Trophoblast cell (in vitro differentiated cells and primary cell): Measurements from ENCODE around the gene VPS51.
"Not testable (repeated sequence)": the region's sequence is repeated elsewhere in the genome, so short reads cannot be mapped to it uniquely, and the experiment has no call there.

Experiments
- DNase-seq, 2 donors: peaks; one replicate each; pipeline ENCODE4 v3.0.0-alpha.2; 2016
- H2AFZ ChIP-seq: 2 replicates; pipeline ENCODE4 v1.6.1; 2013; ENCODE audit warnings: low read length, moderate library complexity, mild to moderate bottlenecking; ENCODE audit not compliant: insufficient read depth, poor library complexity
- H2AK5ac ChIP-seq: 2 replicates; pipeline ENCODE4 v1.6.1; 2013; ENCODE audit warnings: mild to moderate bottlenecking, low read length
- H2BK120ac ChIP-seq: 2 replicates; pipeline ENCODE4 v1.6.1; 2013; ENCODE audit warnings: low read length, mild to moderate bottlenecking, moderate library complexity; ENCODE audit not compliant: insufficient read depth, poor library complexity
- H2BK12ac ChIP-seq: 2 replicates; pipeline ENCODE4 v1.6.1; 2013; ENCODE audit warnings: mild to moderate bottlenecking, low read length, moderate library complexity
- H2BK5ac ChIP-seq: 2 replicates; pipeline ENCODE4 v1.6.1; 2013; ENCODE audit warnings: low read length, low read depth, moderate library complexity, mild to moderate bottlenecking; ENCODE audit not compliant: poor library complexity
- H3K14ac ChIP-seq: 2 replicates; pipeline ENCODE4 v1.6.1; 2013; ENCODE audit warnings: mild to moderate bottlenecking, low read length
- H3K18ac ChIP-seq: 2 replicates; pipeline ENCODE4 v1.6.1; 2013; ENCODE audit warnings: mild to moderate bottlenecking, low read length
- H3K23ac ChIP-seq: 2 replicates; pipeline ENCODE4 v1.6.1; 2013; ENCODE audit warnings: low read length
- H3K27ac ChIP-seq: 2 replicates; pipeline ENCODE4 v1.5.1; 2013; ENCODE audit warnings: low read depth, mild to moderate bottlenecking, inconsistent platforms, low read length, moderate library complexity
- H3K27me3 ChIP-seq: 2 replicates; pipeline ENCODE4 v1.6.1; 2013; ENCODE audit warnings: inconsistent platforms, mild to moderate bottlenecking, low read length, moderate library complexity; ENCODE audit not compliant: insufficient read depth
- H3K36me3 ChIP-seq, 2 experiments: 1 replicate in 1 of 2; 2 replicates in 1 of 2; pipeline ENCODE4 v1.6.1; 2013; ENCODE audit warnings: low read length in 2 of 2, mild to moderate bottlenecking in 2 of 2, moderate library complexity in 1 of 2; ENCODE audit not compliant: insufficient read depth in 2 of 2, control insufficient read depth in 1 of 2
- H3K4ac ChIP-seq: 2 replicates; pipeline ENCODE4 v1.6.1; 2013; ENCODE audit warnings: low read depth, mild to moderate bottlenecking, low read length, moderate library complexity
- H3K4me1 ChIP-seq, 2 experiments: 1 replicate in 1 of 2; 2 replicates in 1 of 2; pipeline ENCODE4 v1.6.1; 2013; ENCODE audit warnings: low read length in 2 of 2, mild to moderate bottlenecking in 2 of 2, moderate library complexity in 1 of 2; ENCODE audit not compliant: insufficient read depth in 2 of 2, control insufficient read depth in 1 of 2
- H3K4me2 ChIP-seq: 2 replicates; pipeline ENCODE4 v1.6.1; 2013; ENCODE audit warnings: inconsistent platforms, mild to moderate bottlenecking, low read length, moderate library complexity
- H3K4me3 ChIP-seq: 2 replicates; pipeline ENCODE4 v1.5.1; 2013; ENCODE audit warnings: mild to moderate bottlenecking, low read depth, low read length, inconsistent platforms
- H3K79me1 ChIP-seq: one replicate; pipeline ENCODE4 v1.6.1; 2013; ENCODE audit warnings: low read length
- H3K79me2 ChIP-seq: 2 replicates; pipeline ENCODE4 v1.6.1; 2013; ENCODE audit warnings: low read length, mild to moderate bottlenecking; ENCODE audit not compliant: control insufficient read depth, insufficient read depth, poor library complexity
- H3K9ac ChIP-seq: 2 replicates; pipeline ENCODE4 v1.6.1; 2013; ENCODE audit warnings: mild to moderate bottlenecking, low read length
- H3K9me3 ChIP-seq: 2 replicates; pipeline ENCODE4 v1.6.1; 2013; ENCODE audit warnings: low read depth, mild to moderate bottlenecking, control low read depth, inconsistent platforms, low read length; ENCODE audit not compliant: insufficient read depth
- H4K12ac ChIP-seq: 2 replicates; pipeline ENCODE4 v1.6.1; 2013; ENCODE audit warnings: low read depth, mild to moderate bottlenecking, low read length, moderate library complexity
- H4K8ac ChIP-seq: 2 replicates; pipeline ENCODE4 v1.6.1; 2013; ENCODE audit warnings: low read depth, mild to moderate bottlenecking, low read length, moderate library complexity
- H4K91ac ChIP-seq: one replicate; pipeline ENCODE4 v1.6.1; 2013; ENCODE audit warnings: low read depth, mild to moderate bottlenecking, low read length, moderate library complexity
- WGBS: extraction: QIAGEN DNeasy Blood & Tissue Kit; methylation state at CpG from one replicate; pipeline ENCODE4 v1.1.7; 2013; ENCODE audit warnings: missing lambda C conversion rate; ENCODE audit not compliant: insufficient read length, insufficient coverage; ENCODE audit errors: extremely low coverage; 5-methylcytosine and 5-hydroxymethylcytosine counted together

Gene VPS51

DNA sequence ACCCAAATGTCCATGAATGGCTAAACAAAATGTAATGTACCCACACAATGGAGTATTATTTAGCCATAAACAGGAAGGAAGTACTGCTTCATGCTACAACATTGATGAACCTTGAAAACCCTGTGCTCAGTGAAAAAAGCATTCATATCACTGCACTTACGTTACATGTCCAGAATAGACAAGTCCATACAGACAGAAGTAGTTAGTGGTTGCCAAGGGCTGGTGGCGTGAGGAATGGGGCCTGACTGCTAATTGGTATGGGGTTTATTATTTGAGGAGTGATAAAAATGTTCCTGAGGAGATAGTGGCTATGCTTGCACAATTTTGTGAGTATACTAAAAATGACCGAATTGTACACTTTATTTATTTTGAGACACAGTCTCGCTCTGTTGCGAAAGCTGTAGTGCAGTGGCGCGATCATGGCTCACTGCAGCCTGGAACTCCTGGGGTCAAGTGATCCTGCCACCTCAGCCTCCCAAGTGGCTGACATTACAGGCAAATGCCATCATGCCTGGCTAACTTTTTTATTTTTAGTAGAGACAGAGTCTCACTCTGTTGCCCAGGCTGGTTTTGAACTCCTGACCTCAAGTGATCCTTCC, 46.0 kb downstream of the VPS51 start:
- Histone ChIP-seq H3K79me1 (no peaks in the 10 kb centered on the region), H3K36me3 (no peaks in the 10 kb centered on the region), H4K8ac (no peak overlapping the region), H3K4me2 (no peak overlapping the region), H2AK5ac (no peak overlapping the region), H3K9ac (no peak overlapping the region), H4K91ac (no peak overlapping the region), H2BK120ac (no peak overlapping the region), H3K9me3 (peaks cover 2% of the 10 kb centered on the region), H3K27ac (no peak overlapping the region), H3K4me3 (no peak overlapping the region), H3K23ac (no peak overlapping the region), H2BK12ac (no peak overlapping the region), H3K18ac (no peak overlapping the region), H3K4me1 (no peaks in the 10 kb centered on the region), H3K27me3 (no peaks in the 10 kb centered on the region), H2BK5ac (no peak overlapping the region), H3K14ac (no peak overlapping the region), H3K4ac (no peak overlapping the region), H4K12ac (no peak overlapping the region), H2AFZ (no peak overlapping the region), H3K79me2 (no peaks in the 10 kb centered on the region)
- DNase-seq: no peak
- WGBS: no CpG with 5 or more reads among the region's 7 CpGs

DNA sequence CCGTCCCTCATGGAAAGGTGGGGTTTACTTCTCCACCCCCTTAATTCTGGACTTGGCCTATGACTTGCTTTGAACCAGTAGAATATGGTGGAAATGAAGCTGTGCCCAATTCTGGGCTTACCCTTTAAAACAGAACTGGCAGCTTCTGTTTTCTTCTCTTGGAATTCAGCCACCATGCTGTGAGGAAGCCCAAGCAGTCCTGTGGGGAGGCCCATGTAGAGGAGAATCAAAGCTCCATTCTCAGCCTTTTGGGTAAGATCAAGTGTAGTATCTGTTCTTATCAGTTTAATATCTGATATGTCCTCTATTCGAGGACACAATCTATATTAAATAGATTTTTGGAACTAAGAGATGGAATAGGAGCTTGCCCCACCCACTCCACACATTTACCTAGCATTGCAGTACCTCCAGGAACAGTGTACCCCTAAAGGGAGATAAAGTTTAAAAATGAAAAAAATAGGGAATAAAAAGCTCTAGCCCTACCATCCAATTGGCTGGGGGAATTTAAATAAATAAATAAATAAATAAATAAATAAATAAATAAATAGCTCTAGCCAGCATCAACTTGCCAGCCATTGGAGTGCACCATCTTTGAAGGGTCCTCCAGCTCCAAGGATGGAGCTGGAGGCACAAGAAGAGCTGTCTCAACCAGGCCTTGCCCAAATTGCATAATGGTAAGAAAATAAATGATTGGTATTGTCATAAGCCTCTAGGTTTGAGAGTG, 51.5 kb downstream of the VPS51 start:
- Histone ChIP-seq H3K23ac (no peak overlapping the region), H2AK5ac (no peak overlapping the region), H2AFZ (no peak overlapping the region), H3K36me3 (no peaks in the 10 kb centered on the region), H4K12ac (no peak overlapping the region), H3K9me3 (peaks cover 2% of the 10 kb centered on the region), H3K18ac (no peak overlapping the region), H3K4me2 (no peak overlapping the region), H3K27me3 (no peaks in the 10 kb centered on the region), H3K4me1 (no peaks in the 10 kb centered on the region), H3K79me2 (no peaks in the 10 kb centered on the region), H3K4me3 (no peak overlapping the region), H2BK5ac (no peak overlapping the region), H3K4ac (no peak overlapping the region), H2BK12ac (no peak overlapping the region), H4K91ac (no peak overlapping the region), H3K14ac (no peak overlapping the region), H3K9ac (no peak overlapping the region), H2BK120ac (no peak overlapping the region), H3K27ac (no peak overlapping the region), H3K79me1 (no peaks in the 10 kb centered on the region), H4K8ac (no peak overlapping the region)
- WGBS: no CpG with 5 or more reads among the region's 2 CpGs
- no peak for DNase-seq

DNA sequence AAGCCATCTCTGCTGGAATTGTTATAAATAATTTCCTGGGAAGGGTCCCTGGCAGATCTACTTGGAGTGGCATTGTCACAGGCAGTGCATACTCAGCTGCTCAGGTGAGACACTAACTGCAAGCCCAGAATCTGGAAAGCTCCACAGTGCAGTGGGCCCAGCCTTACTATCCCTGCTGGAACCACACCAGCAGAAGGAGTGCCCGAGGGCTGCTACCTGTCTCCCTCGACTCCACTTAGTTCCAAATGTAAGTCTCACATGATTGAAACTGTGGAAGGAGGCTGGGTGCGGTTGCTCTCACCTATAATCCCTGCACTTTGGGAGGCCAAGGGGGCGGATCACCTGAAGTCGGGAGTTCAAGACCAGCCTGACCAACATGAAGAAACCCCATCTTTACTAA, 52.6 kb downstream of the VPS51 start:
- H3K79me1 ChIP-seq: no peaks in the 10 kb centered on the region
- no peak for DNase-seq
- H3K18ac ChIP-seq: no peak overlapping the region
- H2AFZ ChIP-seq: no peak overlapping the region
- no peak overlapping the region for H3K4me3 ChIP-seq
- no peak overlapping the region for H2AK5ac ChIP-seq
- no peaks in the 10 kb centered on the region for H3K4me1 ChIP-seq
- no peaks in the 10 kb centered on the region for H3K27me3 ChIP-seq
- no peak overlapping the region for H4K12ac ChIP-seq
- H4K8ac ChIP-seq: no peak overlapping the region
- H3K79me2 ChIP-seq: no peaks in the 10 kb centered on the region
- peaks cover 2% of the 10 kb centered on the region for H3K9me3 ChIP-seq
- no CpG with 5 or more reads among the region's 5 CpGs for WGBS
- H2BK5ac ChIP-seq: no peak overlapping the region
- no peak overlapping the region for H2BK12ac ChIP-seq
- no peak overlapping the region for H4K91ac ChIP-seq
- no peak overlapping the region for H3K14ac ChIP-seq
- no peak overlapping the region for H3K9ac ChIP-seq
- no peak overlapping the region for H3K23ac ChIP-seq
- no peak overlapping the region for H2BK120ac ChIP-seq
- no peak overlapping the region for H3K27ac ChIP-seq
- H3K36me3 ChIP-seq: no peaks in the 10 kb centered on the region
- H3K4ac ChIP-seq: no peak overlapping the region
- H3K4me2 ChIP-seq: no peak overlapping the region

DNA sequence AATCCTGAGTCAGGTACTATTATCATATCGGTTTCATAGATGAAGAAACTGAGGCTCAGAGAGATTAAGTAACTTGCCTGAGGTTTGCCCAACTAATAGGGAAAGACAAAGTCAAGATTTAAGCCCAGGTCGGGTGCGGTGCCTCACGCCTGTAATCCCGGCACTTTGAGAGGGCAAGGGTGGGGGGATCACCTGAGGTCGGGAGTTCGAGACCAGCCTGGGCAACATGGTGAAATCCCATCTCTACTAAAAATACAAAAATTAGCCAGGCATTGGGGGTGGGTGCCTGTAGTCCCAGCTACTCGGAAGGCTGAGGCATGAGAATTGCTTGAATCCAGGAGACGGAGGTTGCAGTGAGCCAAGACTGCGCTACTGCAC, 54.1 kb downstream of the VPS51 start:
- H3K27ac ChIP-seq, H3K4me2 ChIP-seq, H3K27me3 ChIP-seq, H2BK5ac ChIP-seq, H4K12ac ChIP-seq, H2BK120ac ChIP-seq, H3K4ac ChIP-seq, H3K4me3 ChIP-seq, H3K9me3 ChIP-seq, H2AFZ ChIP-seq, H3K79me2 ChIP-seq, DNase-seq, H2AK5ac ChIP-seq, H4K91ac ChIP-seq, H3K14ac ChIP-seq, H3K36me3 ChIP-seq, H3K4me1 ChIP-seq, H3K79me1 ChIP-seq, H3K18ac ChIP-seq, H4K8ac ChIP-seq, H3K23ac ChIP-seq, H2BK12ac ChIP-seq, H3K9ac ChIP-seq: not testable (repeated sequence)
- no CpG with 5 or more reads among the region's 10 CpGs for WGBS
